Kidney epithelial cell (primary cell): Measurements from ENCODE around the gene SLC36A4. TPM values are rescaled to one million over a fixed set of nuclear protein-coding genes. Genes with fewer than 3 reads are reported as not detected.
A peak's percentile ranks its signal among the peaks of the same experiment; 100 is the strongest.

ENCODE experiments used
- DNase-seq: peaks from one replicate; pipeline ENCODE4 v3.0.0-alpha.2; 2010; ENCODE audit warnings: low read depth
- H3K27me3 ChIP-seq: 2 replicates; pipeline ENCODE4 v1.6.0; 2011; ENCODE audit warnings: low read length; ENCODE audit not compliant: control insufficient read depth, insufficient read depth
- H3K36me3 ChIP-seq: 2 replicates; pipeline ENCODE4 v1.5.1; 2011; ENCODE audit warnings: low read length; ENCODE audit not compliant: control insufficient read depth, insufficient read depth
- H3K4me3 ChIP-seq: 2 replicates; pipeline ENCODE4 v1.5.1; 2011; ENCODE audit warnings: low read depth, mild to moderate bottlenecking, control low read depth, low read length
- CTCF ChIP-seq: IDR thresholded peaks from 2 replicates; pipeline ENCODE4 v1.5.1; 2011; ENCODE audit warnings: mild to moderate bottlenecking, moderate library complexity, low read length, control low read depth, inconsistent platforms; ENCODE audit not compliant: insufficient read depth, poor library complexity, severe bottlenecking
- total RNA-seq: library from RNA; depleted of rRNA; stranded (reverse); fragments of >200 nt; gene quantifications from 2 replicates; pipeline ENCODE4 v1.2.3, GENCODE V29; 2015

SLC36A4 gene
- total RNA-seq, 1 donor from 2014 or later, result 9.9 TPM

- H3K36me3 ChIP-seq, result no peaks in the 10 kb centered on the region
- no peaks in the 10 kb centered on the region for H3K27me3 ChIP-seq
- TF ChIP-seq CTCF, result peak; percentile 87
- peak; percentile 31 for DNase-seq
- H3K4me3 ChIP-seq, result no peak overlapping the region
Observed at GRCh38 chr11:93234602-93235207, 36.9 kb upstream of the SLC36A4 start.

- no peaks in the 10 kb centered on the region for H3K27me3 ChIP-seq
- H3K4me3 ChIP-seq, result no peak overlapping the region
- TF ChIP-seq CTCF, result no peak
- DNase-seq, result no peak
- no peaks in the 10 kb centered on the region for H3K36me3 ChIP-seq
Observed at GRCh38 chr11:93229876-93230275, 32.1 kb upstream of the SLC36A4 start.

- DNase-seq, result no peak
- no peak for TF ChIP-seq CTCF
- Histone ChIP-seq H3K27me3 (no peaks in the 10 kb centered on the region), H3K36me3 (no peaks in the 10 kb centered on the region), H3K4me3 (no peak overlapping the region)
Observed at GRCh38 chr11:93225662-93226061, 27.9 kb upstream of the SLC36A4 start.

GRCh38 chr11:93221539-93221938 is 23.7 kb upstream of the SLC36A4 start:
- TF ChIP-seq CTCF, result no peak
- no peak for DNase-seq

GRCh38 chr11:93220078-93220477 is 22.3 kb upstream of the SLC36A4 start:
- no peak for TF ChIP-seq CTCF
- Histone ChIP-seq H3K27me3 (no peaks in the 10 kb centered on the region), H3K4me3 (no peak overlapping the region), H3K36me3 (no peaks in the 10 kb centered on the region)
- no peak for DNase-seq

More at GRCh38 chr11:93221539-93221938, 23.7 kb upstream of the SLC36A4 start:
- Histone ChIP-seq H3K27me3 (no peaks in the 10 kb centered on the region), H3K36me3 (no peaks in the 10 kb centered on the region), H3K4me3 (no peak overlapping the region)

GRCh38 chr11:93219440-93219839 is 21.6 kb upstream of the SLC36A4 start:
- no peak overlapping the region for H3K4me3 ChIP-seq
- no peak for TF ChIP-seq CTCF
- H3K36me3 ChIP-seq, result no peaks in the 10 kb centered on the region
- DNase-seq, result no peak
- H3K27me3 ChIP-seq, result no peaks in the 10 kb centered on the region
